K562 (cell line): ENCODE results near the gene LUC7L. TPM values are rescaled to one million over a fixed set of nuclear protein-coding genes. Genes with fewer than 3 reads are reported as not detected.
A peak's percentile ranks its signal among the peaks of the same experiment; 100 is the strongest.

Experiments used
- ATAC-seq: fragments of 200-7000 bp; cut with Tn5 transposase; 3 replicates; pipeline ENCODE4 v1.9.1; 2020; ENCODE audit warnings: moderate library complexity
- BruUV-seq: library from RNA; stranded (reverse); fragments of 400-500 nt; replicated peaks from 2 replicates; lab custom pipeline; 2021; lab: Mats Ljungman, UMichigan
- CTCF ChIA-PET: fragments of 300-600 bp; formaldehyde crosslinking; extraction: SDS; loops from one replicate; lab custom pipeline; 2021; ENCODE audit warnings: low intra/inter-chr PET ratio; lab: Yijun Ruan, JAX
- POLR2A ChIA-PET: fragments of 300-600, 350-650 bp; sonication (Branson Sonifier 250); formaldehyde crosslinking; extraction: SDS; loops from one replicate; lab custom pipeline; 2021; ENCODE audit warnings: antibody characterized with exemption, inconsistent platforms; lab: Yijun Ruan, JAX
- DNase-seq, 4 experiments: peaks; one replicate each; pipeline versions ENCODE4 v3.0.0 to v3.0.0-alpha.2; 2011 to 2018; ENCODE audit warnings: low spot score in 3 of 4, mixed read lengths in 3 of 4; ENCODE audit errors: extremely low read depth in 1 of 4
- FAIRE-seq: peaks from 2 replicates; lab custom pipeline; 2011; peaks lifted over from hg19 to GRCh38; lab: Jason Lieb, UNC
- H2AFZ ChIP-seq: 2 replicates; pipeline ENCODE4 v1.6.0; 2011; ENCODE audit warnings: low read depth, low read length, control low read depth, inconsistent platforms
- H3K27ac ChIP-seq: fragments of 200-600 bp; 3 replicates; pipeline ENCODE4 v1.8.0; 2011; ENCODE audit warnings: low read depth, mild to moderate bottlenecking, control low read depth, inconsistent platforms, low read length, moderate library complexity, mixed read lengths; ENCODE audit errors: extremely low read depth
- H3K27me3 ChIP-seq, 2 experiments: fragments of 300-600 bp in 1 of 2; 2 replicates in 1 of 2; 3 replicates in 1 of 2; pipeline versions ENCODE4 v1.6.0 to v1.8.0; 2011; ENCODE audit warnings: inconsistent platforms in 2 of 2, low read length in 2 of 2, mild to moderate bottlenecking in 1 of 2, mixed read lengths in 1 of 2, moderate library complexity in 1 of 2; ENCODE audit not compliant: control insufficient read depth in 2 of 2, insufficient read depth in 2 of 2
- H3K36me3 ChIP-seq: fragments of 300-600 bp; 3 replicates; pipeline ENCODE4 v1.8.0; 2011; ENCODE audit warnings: mild to moderate bottlenecking, low read length, inconsistent platforms; ENCODE audit not compliant: control insufficient read depth, insufficient read depth
- H3K4me1 ChIP-seq, 2 experiments: fragments of 200-600 bp in 1 of 2; replicated peaks in 1 of 2; 2 replicates in 1 of 2; 3 replicates in 1 of 2; pipeline versions ENCODE4 v1.5.1 to v1.8.0; 2011; ENCODE audit warnings: inconsistent platforms in 2 of 2, low read length in 2 of 2, mild to moderate bottlenecking in 1 of 2, mixed read lengths in 1 of 2, moderate library complexity in 1 of 2; ENCODE audit not compliant: control insufficient read depth in 2 of 2, insufficient read depth in 2 of 2
- H3K4me2 ChIP-seq: 2 replicates; pipeline ENCODE4 v1.6.1; 2011; ENCODE audit warnings: low read length, control low read depth, inconsistent platforms, mixed read lengths; ENCODE audit not compliant: insufficient read depth
- H3K4me3 ChIP-seq: fragments of 200-600 bp; sonication (generic), shearing (Covaris generic); 2 replicates; pipeline ENCODE4 v1.5.1; 2016; ENCODE audit warnings: control low read depth, inconsistent platforms
- H3K79me2 ChIP-seq: fragments of 200-600 bp; 3 replicates; pipeline ENCODE4 v1.8.0; 2011; ENCODE audit warnings: low read length, inconsistent platforms; ENCODE audit not compliant: control insufficient read depth, insufficient read depth
- H3K9ac ChIP-seq, 2 experiments: 2 replicates each; pipeline versions ENCODE4 v1.6.0 to v1.6.1; 2011; ENCODE audit warnings: low read depth in 2 of 2, low read length in 2 of 2, control low read depth in 1 of 2, inconsistent platforms in 1 of 2, mild to moderate bottlenecking in 1 of 2, mixed read lengths in 1 of 2; ENCODE audit not compliant: insufficient read depth in 1 of 2
- H3K9me1 ChIP-seq: one replicate; pipeline ENCODE4 v1.6.0; 2011; ENCODE audit warnings: inconsistent platforms, mild to moderate bottlenecking, low read length, moderate library complexity; ENCODE audit not compliant: control insufficient read depth, insufficient read depth
- H3K9me3 ChIP-seq: replicated peaks from 2 replicates; pipeline ENCODE4 v1.5.1; 2011; ENCODE audit warnings: low read depth, low read length, inconsistent platforms; ENCODE audit not compliant: control insufficient read depth, insufficient read depth
- H4K20me1 ChIP-seq: replicated peaks from 2 replicates; pipeline ENCODE4 v1.6.1; 2011; ENCODE audit warnings: low read length, inconsistent platforms, mixed read lengths; ENCODE audit not compliant: control insufficient read depth, insufficient read depth
- ASH1L ChIP-seq: fragments of 450-650 bp; IDR thresholded peaks from 2 replicates; pipeline ENCODE4 v1.6.1; 2018; ENCODE audit warnings: borderline replicate concordance, mild to moderate bottlenecking, low read depth; ENCODE audit not compliant: partially characterized antibody
- ATF2 ChIP-seq: sonication (generic); formaldehyde crosslinking; IDR thresholded peaks from 2 replicates; pipeline ENCODE4 v1.8.1; 2022; ENCODE audit warnings: missing genetic modification reagents
- BCOR ChIP-seq: fragments of 450-650 bp; IDR thresholded peaks from 2 replicates; pipeline ENCODE4 v1.6.1; 2016
- CXXC5 ChIP-seq: fragments of 250-450 bp; sonication (Bioruptor Pico); IDR thresholded peaks from 2 replicates; pipeline ENCODE4 v1.8.0; 2022; ENCODE audit warnings: inconsistent platforms, mild to moderate bottlenecking, moderate library complexity
- E2F1 ChIP-seq: sonication (generic); formaldehyde crosslinking; IDR thresholded peaks from 2 replicates; pipeline ENCODE4 v1.8.1; 2023; ENCODE audit warnings: mild to moderate bottlenecking, missing genetic modification reagents, moderate library complexity
- EHMT2 ChIP-seq: fragments of 450-650 bp; IDR thresholded peaks from 2 replicates; pipeline ENCODE4 v1.6.1; 2018; ENCODE audit warnings: antibody characterized with exemption
- ERF ChIP-seq: fragments of 450-650 bp; formaldehyde crosslinking; IDR thresholded peaks from 2 replicates; pipeline ENCODE4 v1.4.0; 2020; ENCODE audit warnings: mild to moderate bottlenecking, mixed read lengths
- FOXK2 ChIP-seq, 2 experiments: fragments of 450-650 bp; IDR thresholded peaks in 1 of 2; conservative IDR thresholded peaks in 1 of 2; 2 replicates each; pipeline ENCODE4 v1.6.1; 2016; ENCODE audit warnings: low read depth in 2 of 2, mild to moderate bottlenecking in 1 of 2
- HDAC1 ChIP-seq, 2 experiments: fragments of 450-650 bp; IDR thresholded peaks; 2 replicates each; pipeline ENCODE4 v1.6.1; 2016 to 2017; ENCODE audit warnings: inconsistent platforms in 1 of 2, mild to moderate bottlenecking in 1 of 2, moderate library complexity in 1 of 2
- HDGF ChIP-seq: fragments of 450-650 bp; IDR thresholded peaks from 2 replicates; pipeline ENCODE4 v1.6.1; 2016
- HNRNPK ChIP-seq: fragments of 200-400 bp; formaldehyde crosslinking; IDR thresholded peaks from one replicate; pipeline ENCODE4 v1.6.1; 2018; ENCODE audit warnings: mild to moderate bottlenecking, low read depth, low read length; ENCODE audit not compliant: poor library complexity, severe bottlenecking
- JUND ChIP-seq, 2 experiments: IDR thresholded peaks; 2 replicates in 1 of 2; 3 replicates in 1 of 2; pipeline ENCODE4 v1.6.1; 2011; ENCODE audit warnings: borderline replicate concordance in 2 of 2, low read depth in 2 of 2, low read length in 2 of 2, improper control_type of control experiment in 1 of 2, missing biosample characterization in 1 of 2, missing genetic modification characterization in 1 of 2, missing genetic modification reagents in 1 of 2
- NCOA1 ChIP-seq: fragments of 450-650 bp; IDR thresholded peaks from 2 replicates; pipeline ENCODE4 v1.6.1; 2016; ENCODE audit warnings: low read depth
- PCBP1 ChIP-seq: fragments of 200-400 bp; formaldehyde crosslinking; IDR thresholded peaks from 2 replicates; pipeline ENCODE4 v1.6.1; 2018; ENCODE audit warnings: mild to moderate bottlenecking, low read depth, low read length; ENCODE audit not compliant: poor library complexity, severe bottlenecking
- SMARCA5 ChIP-seq: fragments of 450-650 bp; IDR thresholded peaks from 2 replicates; pipeline ENCODE4 v1.6.1; 2016
- SP1 ChIP-seq: sonication (generic); formaldehyde crosslinking; IDR thresholded peaks from 2 replicates; pipeline ENCODE4 v1.8.1; 2022; ENCODE audit warnings: mild to moderate bottlenecking, missing genetic modification reagents
- ZEB2 ChIP-seq: fragments of 450-650 bp; IDR thresholded peaks from 2 replicates; pipeline ENCODE4 v1.6.1; 2016
- ZFX ChIP-seq: sonication (generic); formaldehyde crosslinking; IDR thresholded peaks from 2 replicates; pipeline ENCODE4 v1.8.0; 2022; ENCODE audit warnings: mild to moderate bottlenecking, missing genetic modification reagents, moderate library complexity
- ZNF232 ChIP-seq: sonication (generic); formaldehyde crosslinking; IDR thresholded peaks from 2 replicates; pipeline ENCODE4 v1.8.0; 2022; ENCODE audit warnings: mild to moderate bottlenecking, missing genetic modification reagents
- ZNF384 ChIP-seq: IDR thresholded peaks from 2 replicates; pipeline ENCODE4 v1.6.1; 2012; ENCODE audit warnings: low read depth, low read length, improper control_type of control experiment
- ZNF436 ChIP-seq: fragments of 250-450, 450-650 bp; sonication (Bioruptor Pico); formaldehyde crosslinking; IDR thresholded peaks from 2 replicates; pipeline ENCODE4 v1.7.0; 2020; ENCODE audit warnings: mild to moderate bottlenecking
- WGBS: fragments of 100-300 bp; shearing (Covaris generic); methylation state at CpG from one replicate; pipeline ENCODE4 v1.1.6; 2016; ENCODE audit warnings: low coverage, mixed read lengths; ENCODE audit not compliant: insufficient coverage; ENCODE audit errors: missing lambda C conversion rate; 5-methylcytosine and 5-hydroxymethylcytosine counted together
- in situ Hi-C: fragments of 300-500 bp; cut with MboI; formaldehyde crosslinking; loops from 4 replicates; pipeline ENCODE4 v1.15.0; 2018; ENCODE audit warnings: inconsistent platforms, mixed read lengths
- intact Hi-C: fragments of 100-400 bp; cut with micrococcal nuclease; formaldehyde crosslinking; loops from 2 replicates; pipeline ENCODE4 v1.14.2; 2022
- polyA plus RNA-seq, 8 experiments: library from polyadenylated mRNA; depleted of rRNA in 4 of 8; stranded (reverse) in 5 of 8; unstranded in 3 of 8; fragments of >200 nt; fragmentation: Nextera tagmentation in 2 of 8; fragmentation: Illumina TruSeq in 1 of 8; extraction: Ambion mirVana in 2 of 8; extraction: Trizol in 1 of 8; gene quantifications; 2 replicates each; pipeline versions ENCODE4 v1.2.1 to v1.2.3, GENCODE V29; 2011 to 2014; ENCODE audit warnings: inconsistent platforms in 1 of 8, missing spikeins in 1 of 8
- total RNA-seq, 7 experiments: library from RNA; depleted of rRNA in 6 of 7; stranded (reverse); fragments of >200 nt in 6 of 7; fragmentation: Illumina TruSeq in 2 of 7; extraction: Trizol in 2 of 7; gene quantifications; 2 replicates each; pipeline versions ENCODE4 v1.2.1 to v1.2.3, GENCODE V29; 2011 to 2021; ENCODE audit warnings: low replicate concordance in 1 of 7

LUC7L gene
- total and polyA plus RNA-seq, 9 of the 15 experiments (the other 6 are each of a cell fraction or from before 2014, with no cell fraction given): 1.7 to 93.3 (median 59.5) TPM

- peaks cover 18% of the 10 kb centered on the region; the same call in 2 of the 3 replicates for H3K36me3 ChIP-seq
- no TSS peak for BruUV-seq
- DNase-seq: peak in 2 of 4 experiments; percentile 10 to 51
- WGBS: 15% methylated on average over 7 of the region's 8 CpGs
- ChIA-PET CTCF (no interaction called here), POLR2A (no interaction called here)
- peaks cover 21 to 46% of the 10 kb centered on the region in 2 experiments; a peak in 4 of 5 replicates for H3K4me1 ChIP-seq
- no peak for FAIRE-seq
- no peaks in the 10 kb centered on the region for H3K9me1 ChIP-seq
- no peaks in the 10 kb centered on the region for H3K27me3 ChIP-seq
- no peak for ATAC-seq
- peak overlapping the region; percentile 52 for H3K4me2 ChIP-seq
- H3K9ac ChIP-seq: peak overlapping the region in 1 of 2 experiments; percentile 54; a peak in 1 of 4 replicates
- H4K20me1 ChIP-seq: no peaks in the 10 kb centered on the region
- no peak overlapping the region for H3K27ac ChIP-seq
- no peaks in the 10 kb centered on the region for H3K9me3 ChIP-seq
- no peak overlapping the region for H2AFZ ChIP-seq
- no peak overlapping the region for H3K4me3 ChIP-seq
- in situ Hi-C loops (no loop called here), intact Hi-C loops (no loop called here)
- H3K79me2 ChIP-seq: peaks cover 36% of the 10 kb centered on the region
- TF ChIP-seq ZNF384 (peak; percentile 69), BCOR (peak; percentile 82), SP1 (CRISPR knock-in tag) (no peak), ZEB2 (no peak), HDAC1 (IDR thresholded peaks at IDR 0.05) (peak in 1 of 2 experiments; percentile 38; a peak in 1 of 4 replicates), CXXC5 (CRISPR knock-in tag) (no peak), SMARCA5 (peak; percentile 73; the same call in 1 of the 2 replicates), ZNF232 (CRISPR knock-in tag) (no peak), ZFX (CRISPR knock-in tag) (no peak), FOXK2 (conservative IDR thresholded peaks at IDR 0.05 in 1 of 2, IDR thresholded peaks at IDR 0.05 in 1 of 2; ENCODE audit: low read depth in 2 of 2) (0 out of 4 replicates have a peak, but pooled peaks of 1 of the 2 experiments have one; percentile 23), JUND (IDR thresholded peaks at IDR 0.05; ENCODE audit: borderline replicate concordance, low read depth, low read length) (no peak), JUND (tag; IDR thresholded peaks at IDR 0.05; ENCODE audit: borderline replicate concordance, low read depth, low read length) (no peak), PCBP1 (no peak), NCOA1 (no peak), EHMT2 (peak; percentile 48), ATF2 (no peak), ZNF436 (peak; percentile 76; the same call in 1 of the 2 replicates), ERF (CRISPR knock-in tag) (no peak), HNRNPK (no peak), HDGF (0 out of 2 replicates have a peak, but pooled peaks have one; percentile 75), E2F1 (CRISPR knock-in tag) (no peak), ASH1L (peak; percentile 15)
Observed at GRCh38 chr16:175011-175949, 54.0 kb downstream of the LUC7L start.
